ENCODE data around the gene RAB44. TPM values are rescaled to one million over a fixed set of nuclear protein-coding genes. Genes with fewer than 3 reads are reported as not detected.

RAB44 gene
- total RNA-seq, 1 experiment from 2014 or later = not detected

- Mint-ChIP-seq H3K4me1 (peaks cover 23 to 24% of the 10 kb centered on the region in 2 experiments), H3K4me3 (no peak overlapping the region), H3K27me3 (ENCODE audit: low read depth) (peaks cover 6% of the 10 kb centered on the region), H3K9me3 (no peaks in the 10 kb centered on the region), H3K36me3 (ENCODE audit: insufficient read depth in 1 of 3, low read depth in 3 of 3) (no peaks in the 10 kb centered on the region), H3K27ac (no peak overlapping the region; a peak in 1 of 7 replicates)
- TF ChIP-seq CTCF (conservative IDR thresholded peaks at IDR 0.05) = no peak
- H3K4me2 ChIP-seq (ENCODE audit: insufficient read depth, insufficient read length, low read length) = no peak overlapping the region
- H2BK20ac ChIP-seq (ENCODE audit: low read depth, low read length, poor library complexity, severe bottlenecking) = no peak overlapping the region
- no peaks in the 10 kb centered on the region for H3K9me3 ChIP-seq (ENCODE audit: control insufficient read depth, low read depth, low read length)
- H3K56ac ChIP-seq (ENCODE audit: insufficient read length, low read depth, low read length) = no peak overlapping the region
- no peak overlapping the region for H2AFZ ChIP-seq (ENCODE audit: low read length)
- H2BK120ac ChIP-seq (ENCODE audit: low read depth, low read length, poor library complexity, severe bottlenecking) = no peak overlapping the region
- H3K4ac ChIP-seq (ENCODE audit: low read depth, low read length) = no peak overlapping the region
- H3K9ac ChIP-seq (ENCODE audit: extremely low read depth, insufficient read length, low read length) = no peak overlapping the region
- H2BK12ac ChIP-seq (ENCODE audit: insufficient read length, low read depth, low read length) = no peak overlapping the region
- H2BK15ac ChIP-seq (ENCODE audit: low read depth, low read length) = no peak overlapping the region
- no peaks in the 10 kb centered on the region for H4K20me1 ChIP-seq (ENCODE audit: control insufficient read depth, insufficient read depth, insufficient read length)
- no CpG with 5 or more reads among the region's 2 CpGs for WGBS (ENCODE audit: extremely low coverage, insufficient read length, low lambda C conversion rate)
- no peak overlapping the region for H2AK5ac ChIP-seq (ENCODE audit: insufficient read length, low read length)
- no peaks in the 10 kb centered on the region for H3K23me2 ChIP-seq (ENCODE audit: insufficient read length, low read depth, low read length, poor library complexity, severe bottlenecking)
- H4K5ac ChIP-seq (ENCODE audit: insufficient read length, low read depth, low read length) = no peak overlapping the region
- no peak overlapping the region for H3K18ac ChIP-seq (ENCODE audit: insufficient read length, low read depth, low read length)
- H4K8ac ChIP-seq (replicated peaks; ENCODE audit: insufficient read length, low read depth, low read length) = no peak overlapping the region
- H4K91ac ChIP-seq (ENCODE audit: insufficient read length, low read depth, low read length) = no peak overlapping the region
- H3K14ac ChIP-seq (ENCODE audit: insufficient read depth, low read length) = no peak overlapping the region
- no peaks in the 10 kb centered on the region for H3K79me2 ChIP-seq (ENCODE audit: insufficient read depth, low read length)
- no peak overlapping the region for H2BK5ac ChIP-seq (ENCODE audit: insufficient read length, low read length)
- H3K27me3 ChIP-seq (ENCODE audit: insufficient read depth, low read length) = no peaks in the 10 kb centered on the region
- no peak overlapping the region for H3K27ac ChIP-seq (ENCODE audit: insufficient read length, low read depth, low read length)
- no peak for DNase-seq
- H3K79me1 ChIP-seq (ENCODE audit: insufficient read depth, low read depth, low read length, poor library complexity, severe bottlenecking) = no peaks in the 10 kb centered on the region
- no peak overlapping the region for H3T11ph ChIP-seq (ENCODE audit: low read length)
- 0 out of 2 replicates have a peak, but pooled peaks cover 2% of the 10 kb centered on the region for H3K4me1 ChIP-seq (ENCODE audit: insufficient read depth, low read length)
- no peak overlapping the region for H3K23ac ChIP-seq (ENCODE audit: insufficient read length, low read depth, low read length)
These were observed 46.7 kb upstream of the RAB44 start for GRCh38 chr6:36650848-36651478.
